ENCODE measurements around the gene TMX1. TPM values are rescaled to one million over a fixed set of nuclear protein-coding genes. Genes with fewer than 3 reads are reported as not detected.

Gene TMX1
- total RNA-seq, 1 experiment from 2014 or later, result 35.3 TPM

DNA sequence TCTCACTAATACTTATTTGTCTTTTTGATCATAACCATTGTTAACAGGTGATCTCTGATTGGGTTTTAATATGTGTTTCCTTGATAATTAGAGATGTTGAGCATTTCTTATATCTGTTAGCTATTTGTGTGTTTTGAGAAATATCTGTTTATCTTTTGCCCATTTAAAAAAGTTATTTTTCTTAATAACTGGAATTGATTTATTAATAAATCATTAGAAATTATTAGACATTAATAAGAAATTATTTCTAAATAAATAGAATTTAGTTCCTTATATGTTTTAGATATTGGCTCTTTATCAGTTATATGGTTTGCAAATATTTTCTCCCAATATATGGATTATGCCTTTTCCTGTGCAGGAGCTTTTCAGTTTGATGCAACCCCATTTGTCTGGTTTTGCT is 18.7 kb downstream of the TMX1 start:
- Histone ChIP-seq H3K4me3 (no peak overlapping the region), H3K79me2 (ENCODE audit: low read depth) (no peaks in the 10 kb centered on the region), H3F3A (ENCODE audit: insufficient read depth, low read depth) (no peaks in the 10 kb centered on the region), H3K4me2 (no peak overlapping the region), H2AFZ (no peak overlapping the region), H4K20me1 (ENCODE audit: insufficient read depth) (no peaks in the 10 kb centered on the region), H3K4me1 (replicated peaks; ENCODE audit: insufficient read depth) (no peaks in the 10 kb centered on the region), H3K36me3 (ENCODE audit: low read depth) (no peaks in the 10 kb centered on the region; the same call in 1 of the 2 replicates), H3K9me2 (ENCODE audit: insufficient read depth) (no peaks in the 10 kb centered on the region), H3K27ac (no peak overlapping the region), H3K9me3 (ENCODE audit: insufficient read depth, low read depth) (no peaks in the 10 kb centered on the region), H3K27me3 (ENCODE audit: insufficient read depth, low read depth) (no peaks in the 10 kb centered on the region)
- intact Hi-C loops (cut with micrococcal nuclease; ENCODE audit: unreplicated experiment), result no loop called here
- POLR2A ChIA-PET (ENCODE audit: unreplicated experiment), result no interaction called here
- BruUV-seq (replicated peaks), result no TSS peak
- CTCF ChIA-PET, result no interaction called here
- no peak for DNase-seq
- no peak for TF ChIP-seq EZH2 (IDR thresholded peaks at IDR 0.05; ENCODE audit: low read depth)
- TF ChIP-seq, protein P1, sequence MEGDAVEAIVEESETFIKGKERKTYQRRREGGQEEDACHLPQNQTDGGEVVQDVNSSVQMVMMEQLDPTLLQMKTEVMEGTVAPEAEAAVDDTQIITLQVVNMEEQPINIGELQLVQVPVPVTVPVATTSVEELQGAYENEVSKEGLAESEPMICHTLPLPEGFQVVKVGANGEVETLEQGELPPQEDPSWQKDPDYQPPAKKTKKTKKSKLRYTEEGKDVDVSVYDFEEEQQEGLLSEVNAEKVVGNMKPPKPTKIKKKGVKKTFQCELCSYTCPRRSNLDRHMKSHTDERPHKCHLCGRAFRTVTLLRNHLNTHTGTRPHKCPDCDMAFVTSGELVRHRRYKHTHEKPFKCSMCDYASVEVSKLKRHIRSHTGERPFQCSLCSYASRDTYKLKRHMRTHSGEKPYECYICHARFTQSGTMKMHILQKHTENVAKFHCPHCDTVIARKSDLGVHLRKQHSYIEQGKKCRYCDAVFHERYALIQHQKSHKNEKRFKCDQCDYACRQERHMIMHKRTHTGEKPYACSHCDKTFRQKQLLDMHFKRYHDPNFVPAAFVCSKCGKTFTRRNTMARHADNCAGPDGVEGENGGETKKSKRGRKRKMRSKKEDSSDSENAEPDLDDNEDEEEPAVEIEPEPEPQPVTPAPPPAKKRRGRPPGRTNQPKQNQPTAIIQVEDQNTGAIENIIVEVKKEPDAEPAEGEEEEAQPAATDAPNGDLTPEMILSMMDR (conservative IDR thresholded peaks at IDR 0.05), result no peak

DNA sequence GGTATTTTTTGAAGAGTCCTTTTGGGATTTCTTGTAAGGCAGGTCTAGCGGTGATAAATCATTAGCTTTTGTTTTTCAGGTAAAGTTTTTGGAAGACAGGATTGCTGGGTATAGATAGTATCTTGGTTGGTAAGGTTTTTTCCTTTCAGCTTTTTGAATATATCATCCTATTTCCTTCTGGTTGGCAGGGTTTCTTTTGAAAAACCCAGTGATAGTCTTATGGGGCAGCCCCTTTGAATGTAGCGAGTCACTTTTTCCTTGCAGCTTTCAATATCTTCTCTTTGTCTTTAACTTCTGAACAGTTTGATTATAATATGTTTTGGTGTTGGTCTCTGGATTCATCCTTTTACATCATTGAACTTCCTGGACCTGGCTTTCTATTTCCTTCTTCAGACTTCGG is 20.2 kb downstream of the TMX1 start:
- Histone ChIP-seq H3K4me2 (no peak overlapping the region), H3K4me3 (no peak overlapping the region), H2AFZ (no peak overlapping the region), H3K4me1 (replicated peaks; ENCODE audit: insufficient read depth) (no peaks in the 10 kb centered on the region), H3K27me3 (ENCODE audit: insufficient read depth, low read depth) (no peaks in the 10 kb centered on the region), H3K27ac (no peak overlapping the region), H3K9me2 (ENCODE audit: insufficient read depth) (no peaks in the 10 kb centered on the region), H4K20me1 (ENCODE audit: insufficient read depth) (no peaks in the 10 kb centered on the region), H3K9me3 (ENCODE audit: insufficient read depth, low read depth) (no peaks in the 10 kb centered on the region), H3K36me3 (ENCODE audit: low read depth) (no peaks in the 10 kb centered on the region; the same call in 1 of the 2 replicates), H3F3A (ENCODE audit: insufficient read depth, low read depth) (no peaks in the 10 kb centered on the region), H3K79me2 (ENCODE audit: low read depth) (no peaks in the 10 kb centered on the region)
- TF ChIP-seq EZH2 (IDR thresholded peaks at IDR 0.05; ENCODE audit: low read depth), result no peak
- TF ChIP-seq, protein P1 (conservative IDR thresholded peaks at IDR 0.05), result no peak
- intact Hi-C loops (cut with micrococcal nuclease; ENCODE audit: unreplicated experiment), result no loop called here
- DNase-seq, result no peak
- BruUV-seq (replicated peaks), result no TSS peak
- ChIA-PET POLR2A (ENCODE audit: unreplicated experiment) (no interaction called here), CTCF (no interaction called here)

DNA sequence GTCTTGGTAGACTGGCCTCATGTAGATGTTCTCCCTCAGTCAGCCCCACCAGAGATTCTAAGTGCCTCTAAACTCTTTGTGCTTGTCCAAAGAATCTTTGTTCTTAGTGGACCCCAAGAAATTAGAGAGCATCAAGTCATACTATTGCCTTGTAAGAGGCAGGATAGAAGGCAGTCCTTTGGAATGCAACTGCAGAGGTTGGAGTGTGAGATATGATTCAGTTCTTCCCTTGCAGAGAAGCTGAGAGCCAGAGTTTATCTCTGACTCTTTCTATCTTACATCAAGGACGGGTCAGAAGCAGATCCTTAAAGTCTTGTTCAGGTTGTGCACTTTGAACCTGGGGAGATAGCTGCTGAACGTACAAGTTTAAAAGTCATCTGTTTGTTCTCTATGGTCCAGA is 21.1 kb downstream of the TMX1 start:
- ChIA-PET POLR2A (ENCODE audit: unreplicated experiment) (no interaction called here), CTCF (no interaction called here)
- intact Hi-C loops (cut with micrococcal nuclease; ENCODE audit: unreplicated experiment), result no loop called here
- H3K9me3 ChIP-seq (ENCODE audit: insufficient read depth, low read depth), result no peaks in the 10 kb centered on the region
- no peak for DNase-seq
- BruUV-seq (replicated peaks), result no TSS peak
- no peak overlapping the region for H3K27ac ChIP-seq
- H2AFZ ChIP-seq, result no peak overlapping the region
- H3K27me3 ChIP-seq (ENCODE audit: insufficient read depth, low read depth), result no peaks in the 10 kb centered on the region
- no peaks in the 10 kb centered on the region for H3F3A ChIP-seq (ENCODE audit: insufficient read depth, low read depth)
- H3K4me2 ChIP-seq, result no peak overlapping the region
- H4K20me1 ChIP-seq (ENCODE audit: insufficient read depth), result no peaks in the 10 kb centered on the region; the same call in 1 of the 2 replicates
- no peaks in the 10 kb centered on the region for H3K79me2 ChIP-seq (ENCODE audit: low read depth)
- H3K9me2 ChIP-seq (ENCODE audit: insufficient read depth), result no peaks in the 10 kb centered on the region
- no peak overlapping the region for H3K4me3 ChIP-seq
- TF ChIP-seq, protein P1 (conservative IDR thresholded peaks at IDR 0.05), result no peak
- no peak for TF ChIP-seq EZH2 (IDR thresholded peaks at IDR 0.05; ENCODE audit: low read depth)
- no peaks in the 10 kb centered on the region for H3K4me1 ChIP-seq (replicated peaks; ENCODE audit: insufficient read depth)
- no peaks in the 10 kb centered on the region for H3K36me3 ChIP-seq (ENCODE audit: low read depth)

All from PC-9 (cell line).